GM18519 (cell line): ENCODE results near the gene RRN3.
"Not testable (repeated sequence)": the region's sequence is repeated elsewhere in the genome, so short reads cannot be mapped to it uniquely, and the experiment has no call there.

Experiments used
- ATAC-seq: cut with Tn5 transposase; IDR thresholded peaks from one replicate; pipeline ENCODE4 v1.9.1; 2021; ENCODE audit warnings: mild to moderate bottlenecking, moderate library complexity; ENCODE audit not compliant: unreplicated experiment, low FRiP score

Gene RRN3

GRCh38 chr16:15052747-15053476 lies 41.2 kb downstream of the RRN3 start:
- no peak for ATAC-seq

GRCh38 chr16:15051387-15051951 lies 42.6 kb downstream of the RRN3 start:
- ATAC-seq = no peak

DNA sequence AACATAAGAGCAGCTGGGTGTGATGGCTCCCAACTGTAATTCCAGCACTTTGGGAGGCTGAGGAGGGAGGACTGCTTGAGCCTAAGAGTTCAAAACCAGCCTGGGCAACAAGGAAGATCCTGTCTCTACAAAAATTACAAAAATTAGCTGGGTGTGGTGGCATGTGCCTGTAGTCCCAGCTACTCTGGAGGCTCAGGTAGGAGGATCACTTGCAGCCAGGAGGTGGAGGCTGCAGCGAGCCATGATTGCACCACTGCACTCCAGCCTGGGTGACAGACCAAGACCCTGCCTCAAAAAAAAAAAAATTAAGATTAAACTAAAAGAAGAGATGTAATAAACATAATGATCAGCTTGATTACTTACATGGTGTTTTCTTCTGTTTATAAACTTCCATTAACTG lies 43.6 kb downstream of the RRN3 start:
- ATAC-seq = not testable (repeated sequence)

DNA sequence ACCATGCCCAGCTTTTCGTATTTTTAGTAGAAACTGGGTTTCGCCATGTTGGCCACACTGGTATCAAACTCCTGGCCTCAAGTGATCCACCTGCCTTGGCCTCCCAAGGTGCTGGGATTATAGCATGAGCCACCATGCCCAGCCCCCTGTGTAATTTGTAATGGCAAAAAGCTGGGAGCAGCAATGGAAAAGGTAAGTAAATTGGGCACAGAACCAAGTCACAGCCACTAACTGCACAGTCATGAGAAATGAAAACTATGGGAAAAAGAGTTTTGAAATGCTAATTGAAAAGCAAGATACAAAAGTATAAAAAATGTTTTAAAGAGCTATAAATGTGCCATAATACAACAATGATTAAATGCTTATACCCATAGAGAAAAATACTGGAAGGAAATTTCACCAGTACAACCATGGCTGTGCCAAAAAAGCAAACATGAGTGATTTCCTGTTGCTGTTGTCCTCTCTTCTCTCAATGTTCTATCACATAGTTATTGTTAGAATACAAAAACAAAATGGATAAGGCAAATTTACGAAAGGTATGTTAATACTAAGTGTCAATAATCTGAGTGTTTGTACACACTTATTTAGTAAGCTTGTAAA lies 44.4 kb downstream of the RRN3 start:
- ATAC-seq = no peak

GRCh38 chr16:15046692-15047376 lies 47.2 kb downstream of the RRN3 start:
- ATAC-seq = no peak

DNA sequence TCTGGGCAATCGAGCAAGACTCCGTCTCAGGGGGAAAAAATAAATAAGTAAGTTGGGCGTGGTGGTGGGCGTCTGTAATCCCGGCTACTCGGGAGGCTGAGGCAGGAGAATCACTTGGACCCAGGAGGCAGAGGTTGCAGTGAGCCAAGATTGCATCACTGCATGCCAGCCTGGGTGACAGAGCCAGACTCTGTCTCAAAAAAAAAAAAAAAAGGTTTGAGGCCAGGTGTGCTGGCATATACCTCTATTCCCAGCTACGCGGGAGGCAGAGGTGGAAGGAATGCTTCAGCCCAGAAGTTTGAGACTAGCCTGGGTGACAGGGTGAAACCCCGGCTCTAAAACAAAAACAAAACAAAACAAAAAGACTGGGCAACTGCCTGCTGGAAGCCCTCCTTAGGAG lies 48.8 kb downstream of the RRN3 start:
- ATAC-seq = not testable (repeated sequence)

- ATAC-seq = no peak
Measured at GRCh38 chr16:15044286-15044685, 49.8 kb downstream of the RRN3 start.

- no peak for ATAC-seq
Measured at GRCh38 chr16:15043344-15043743, 50.7 kb downstream of the RRN3 start.

- ATAC-seq = no peak
Measured at GRCh38 chr16:15041271-15042004, 52.6 kb downstream of the RRN3 start.

- ATAC-seq = no peak
Measured at GRCh38 chr16:15038689-15039088, 55.4 kb downstream of the RRN3 start.

DNA sequence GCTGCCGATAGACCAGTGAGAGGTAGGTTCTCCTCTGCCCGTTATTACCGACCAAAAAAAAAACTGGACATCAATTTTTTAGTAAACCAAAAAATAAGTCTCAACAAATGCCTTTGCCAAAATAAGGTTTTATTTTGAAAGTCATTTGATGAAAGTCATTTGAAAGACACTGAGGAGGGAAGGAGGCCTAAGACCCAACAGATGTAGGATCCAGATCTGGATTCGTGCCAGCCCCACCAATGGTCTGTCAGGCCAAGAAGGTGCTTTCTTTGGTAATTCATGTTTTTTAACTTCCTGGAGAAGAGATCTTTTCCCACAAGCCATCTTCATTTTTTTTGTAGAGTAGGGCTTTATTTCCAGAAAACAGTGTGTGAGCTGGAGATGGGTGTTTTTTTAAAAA lies 56.3 kb downstream of the RRN3 start:
- no peak for ATAC-seq

DNA sequence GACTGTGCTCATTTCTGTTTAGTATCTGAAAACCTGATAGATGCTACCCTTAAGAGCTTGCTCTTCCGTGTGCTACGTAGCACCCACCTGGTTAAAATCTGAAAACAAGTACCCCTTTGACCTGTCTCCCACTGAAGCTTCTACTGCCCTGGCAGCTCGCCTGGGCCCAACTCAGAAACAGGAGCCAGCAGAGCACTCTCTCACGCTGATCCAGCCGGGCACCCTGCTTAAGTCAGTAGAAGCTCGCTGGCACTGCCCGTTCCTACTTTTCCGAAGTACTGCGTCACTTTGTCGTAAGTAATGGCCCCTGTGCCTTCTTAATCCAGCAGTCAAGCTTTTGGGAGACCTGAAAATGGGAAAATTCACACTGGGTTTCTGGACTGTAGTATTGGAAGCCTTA lies 57.1 kb downstream of the RRN3 start:
- ATAC-seq = no peak

- ATAC-seq = no peak
Measured at GRCh38 chr16:15035163-15035729, 58.8 kb downstream of the RRN3 start.

DNA sequence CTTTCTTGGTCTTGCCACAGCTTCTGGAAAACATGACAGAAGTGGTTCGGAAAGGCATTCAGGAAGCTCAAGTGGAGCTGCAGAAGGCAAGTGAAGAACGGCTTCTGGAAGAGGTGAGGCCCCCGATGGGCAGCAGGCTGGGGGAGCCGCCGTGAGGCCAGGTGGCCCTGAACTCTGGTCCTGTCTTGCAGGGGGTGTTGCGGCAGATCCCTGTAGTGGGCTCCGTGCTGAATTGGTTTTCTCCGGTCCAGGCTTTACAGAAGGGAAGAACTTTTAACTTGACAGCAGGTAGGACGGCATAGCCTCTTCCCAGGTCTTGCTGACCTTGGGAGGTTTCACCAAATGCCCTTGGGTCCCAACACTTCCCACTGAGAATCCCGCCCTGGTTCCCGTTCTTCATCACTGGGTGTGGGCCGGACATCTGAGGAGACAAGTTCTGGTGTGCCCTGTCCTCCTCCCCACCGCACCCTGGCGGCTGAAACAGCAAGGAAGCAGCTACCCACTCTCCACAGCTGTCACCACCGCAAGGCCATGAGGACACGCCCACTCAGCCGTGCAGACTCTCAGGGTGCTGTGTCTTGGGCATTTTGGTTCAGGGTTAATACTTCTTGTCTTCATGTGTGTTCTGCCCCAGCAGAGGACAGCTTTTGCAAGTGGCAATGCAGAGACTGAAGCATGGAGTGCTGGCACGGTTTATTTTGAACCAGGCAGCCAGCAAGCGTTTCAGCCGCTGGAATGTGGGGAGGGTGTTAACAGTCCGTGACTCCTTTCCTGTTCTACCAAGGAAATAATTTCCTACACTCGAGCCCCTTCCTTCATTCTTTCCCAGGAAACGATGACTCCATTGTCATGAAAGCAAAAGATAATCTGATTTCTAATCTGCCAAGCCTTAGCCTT lies 59.6 kb downstream of the RRN3 start:
- no peak for ATAC-seq

DNA sequence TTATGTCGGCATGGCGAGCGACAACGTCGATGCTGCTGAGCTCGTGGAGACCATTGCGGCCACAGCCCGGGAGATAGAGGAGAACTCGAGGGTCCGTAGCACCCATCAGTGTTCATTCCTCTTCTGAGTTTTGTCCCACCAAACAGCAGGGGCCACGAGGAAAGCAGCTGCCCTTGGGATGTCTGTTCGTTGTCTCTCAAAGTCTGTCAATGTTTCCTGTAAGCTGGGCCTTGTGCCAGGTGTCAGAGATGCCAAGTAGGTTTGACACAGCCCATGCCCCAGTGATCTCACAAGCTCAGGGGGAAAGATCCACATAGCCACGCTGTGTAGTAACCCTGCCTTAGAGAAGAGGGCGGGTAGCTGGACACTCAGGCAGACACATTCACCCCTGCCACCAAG lies 60.8 kb downstream of the RRN3 start:
- no peak for ATAC-seq

DNA sequence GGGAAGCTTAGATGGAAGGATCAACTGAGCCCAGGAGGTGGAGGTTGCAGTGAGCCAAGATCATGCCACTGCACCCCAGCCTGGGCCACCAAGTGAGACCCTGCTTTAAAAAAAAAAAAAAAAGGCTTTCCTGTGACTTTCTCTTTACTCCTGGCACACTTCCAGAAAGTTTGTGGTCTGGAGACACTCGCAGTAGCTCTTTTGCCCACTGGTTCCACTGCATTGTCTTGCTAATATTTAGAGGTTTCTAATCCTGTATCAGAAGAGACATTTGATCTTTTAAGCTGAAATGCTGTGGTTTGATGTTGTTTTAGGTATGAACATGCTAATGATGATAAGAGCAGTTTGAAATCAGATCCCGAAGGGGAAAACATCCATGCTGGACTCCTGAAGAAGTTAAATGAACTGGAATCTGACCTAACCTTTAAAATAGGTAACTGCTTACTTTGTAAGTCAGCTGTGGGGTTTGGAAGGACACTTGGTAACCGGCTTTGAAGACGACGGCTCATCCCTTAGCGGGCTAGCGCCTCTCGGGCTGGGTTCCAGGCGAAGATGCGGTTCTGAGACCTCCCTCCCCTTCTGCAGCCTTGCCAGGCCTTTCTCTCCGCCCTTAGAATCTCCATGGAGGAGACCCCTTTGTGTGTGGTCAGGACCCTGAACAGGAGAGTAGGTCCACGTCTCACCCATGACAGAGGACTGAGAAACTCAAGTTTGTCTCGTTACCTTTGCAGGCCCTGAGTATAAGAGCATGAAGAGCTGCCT lies 61.3 kb downstream of the RRN3 start:
- no peak for ATAC-seq

DNA sequence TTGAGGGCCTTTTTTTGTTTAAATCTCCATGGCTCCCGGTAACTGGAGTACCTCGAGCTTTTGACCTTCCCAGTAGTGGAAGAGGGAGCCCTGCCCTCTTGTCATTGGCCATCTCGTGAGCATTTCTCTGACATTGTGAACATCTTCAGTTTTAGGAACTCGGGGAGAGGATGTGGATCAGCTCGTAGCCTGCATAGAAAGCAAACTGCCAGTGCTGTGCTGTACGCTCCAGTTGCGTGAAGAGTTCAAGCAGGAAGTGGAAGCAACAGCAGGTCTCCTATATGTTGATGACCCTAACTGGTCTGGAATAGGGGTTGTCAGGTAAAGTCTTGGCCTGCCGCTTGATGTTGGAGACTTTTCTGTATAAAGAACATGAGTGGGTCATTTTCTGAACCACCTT lies 62.5 kb downstream of the RRN3 start:
- ATAC-seq = no peak

GRCh38 chr16:15031179-15031578 lies 62.9 kb downstream of the RRN3 start:
- ATAC-seq = no peak

GRCh38 chr16:15029749-15030148 lies 64.3 kb downstream of the RRN3 start:
- not testable (repeated sequence) for ATAC-seq
